TTC549 (cell line): ENCODE results near the gene ARL15.

Source experiments
- FAIRE-seq: peaks from 2 replicates; lab custom pipeline; 2012; peaks lifted over from hg19 to GRCh38; lab: Jason Lieb, UNC

Gene ARL15

GRCh38 chr5:54282876-54283275 lies 27.5 kb downstream of the ARL15 start:
- FAIRE-seq, result no peak

GRCh38 chr5:54281960-54282692 lies 28.2 kb downstream of the ARL15 start:
- FAIRE-seq, result no peak

GRCh38 chr5:54279960-54280359 lies 30.4 kb downstream of the ARL15 start:
- FAIRE-seq, result no peak

GRCh38 chr5:54278979-54279717 lies 31.2 kb downstream of the ARL15 start:
- FAIRE-seq, result no peak

GRCh38 chr5:54278036-54278830 lies 32.1 kb downstream of the ARL15 start:
- FAIRE-seq, result no peak

GRCh38 chr5:54276048-54276447 lies 34.3 kb downstream of the ARL15 start:
- FAIRE-seq, result no peak

GRCh38 chr5:54275361-54275760 lies 35.0 kb downstream of the ARL15 start:
- no peak for FAIRE-seq

GRCh38 chr5:54274944-54275343 lies 35.4 kb downstream of the ARL15 start:
- FAIRE-seq, result no peak

GRCh38 chr5:54273715-54274114 lies 36.7 kb downstream of the ARL15 start:
- FAIRE-seq, result no peak

GRCh38 chr5:54272746-54273145 lies 37.6 kb downstream of the ARL15 start:
- no peak for FAIRE-seq

- FAIRE-seq, result no peak
These were observed 40.0 kb downstream of the ARL15 start for GRCh38 chr5:54270326-54270725.

GRCh38 chr5:54264574-54264973 lies 45.8 kb downstream of the ARL15 start:
- FAIRE-seq, result no peak

- FAIRE-seq, result no peak
These were observed 46.9 kb downstream of the ARL15 start for GRCh38 chr5:54263447-54263846.

GRCh38 chr5:54261596-54261995 lies 48.8 kb downstream of the ARL15 start:
- FAIRE-seq, result no peak

GRCh38 chr5:54259981-54260380 lies 50.4 kb downstream of the ARL15 start:
- no peak for FAIRE-seq

GRCh38 chr5:54259090-54259489 lies 51.3 kb downstream of the ARL15 start:
- no peak for FAIRE-seq

GRCh38 chr5:54257366-54258118 lies 52.8 kb downstream of the ARL15 start:
- FAIRE-seq, result no peak

- FAIRE-seq, result no peak
These were observed 55.7 kb downstream of the ARL15 start for GRCh38 chr5:54254482-54255198.

- FAIRE-seq, result no peak
These were observed 58.4 kb downstream of the ARL15 start for GRCh38 chr5:54251981-54252380.

GRCh38 chr5:54249210-54250028 lies 61.0 kb downstream of the ARL15 start:
- FAIRE-seq, result no peak

- FAIRE-seq, result no peak
These were observed 63.1 kb downstream of the ARL15 start for GRCh38 chr5:54247226-54247625.
